ACC112 (cell line): ENCODE data around the gene AADACL2.
"Not testable (repeated sequence)": the region's sequence is repeated elsewhere in the genome, so short reads cannot be mapped to it uniquely, and the experiment has no call there.

ENCODE experiments used
- H2AFZ ChIP-seq: fragments of 200-600 bp; sonication (generic); one replicate; pipeline ENCODE4 v1.6.0; 2017; ENCODE audit warnings: antibody characterized with exemption, low read length; ENCODE audit not compliant: unreplicated experiment
- H3K27ac ChIP-seq: fragments of 200-600 bp; sonication (generic); 2 replicates; pipeline ENCODE4 v1.5.1; 2014; ENCODE audit warnings: low read depth, mild to moderate bottlenecking, antibody characterized with exemption, low read length, moderate library complexity
- H3K27me3 ChIP-seq: fragments of 200-600 bp; sonication (generic); 2 replicates; pipeline ENCODE4 v1.6.1; 2014; ENCODE audit warnings: mild to moderate bottlenecking, antibody characterized with exemption, low read length, moderate library complexity, mixed read lengths; ENCODE audit not compliant: insufficient read depth
- H3K36me3 ChIP-seq: fragments of 200-600 bp; sonication (generic); 2 replicates; pipeline ENCODE4 v1.6.1; 2016; ENCODE audit warnings: mild to moderate bottlenecking, antibody characterized with exemption, low read length, moderate library complexity, mixed read lengths; ENCODE audit not compliant: insufficient read depth
- H3K4me1 ChIP-seq: fragments of 200-600 bp; sonication (generic); one replicate; pipeline ENCODE4 v1.6.1; 2016; ENCODE audit warnings: low read length, mixed read lengths; ENCODE audit not compliant: insufficient read depth, unreplicated experiment, control insufficient read depth
- H3K4me3 ChIP-seq: fragments of 200-600 bp; sonication (generic); 2 replicates; pipeline ENCODE4 v1.5.1; 2014; ENCODE audit warnings: mild to moderate bottlenecking, low read depth, low read length
- H3K79me2 ChIP-seq: fragments of 200-600 bp; sonication (generic); one replicate; pipeline ENCODE4 v1.6.0; 2016; ENCODE audit warnings: low read length; ENCODE audit not compliant: control insufficient read depth, unreplicated experiment, insufficient read depth

AADACL2 gene

GRCh38 chr3:151776259-151776740, 42.6 kb downstream of the AADACL2 start:
- Histone ChIP-seq H3K36me3 (0 out of 2 replicates have a peak, but pooled peaks cover 5% of the 10 kb centered on the region), H3K27ac (no peak overlapping the region), H3K4me3 (no peak overlapping the region), H2AFZ (no peak overlapping the region), H3K4me1 (peaks cover 20% of the 10 kb centered on the region), H3K79me2 (peaks cover 9% of the 10 kb centered on the region), H3K27me3 (no peaks in the 10 kb centered on the region)

GRCh38 chr3:151777880-151778279, 44.2 kb downstream of the AADACL2 start:
- Histone ChIP-seq H3K27me3 (no peaks in the 10 kb centered on the region), H2AFZ (no peak overlapping the region), H3K4me1 (peaks cover 10% of the 10 kb centered on the region), H3K27ac (no peak overlapping the region), H3K79me2 (peaks cover 5% of the 10 kb centered on the region), H3K36me3 (0 out of 2 replicates have a peak, but pooled peaks cover 5% of the 10 kb centered on the region), H3K4me3 (no peak overlapping the region)

- no peak overlapping the region for H3K27ac ChIP-seq
- no peaks in the 10 kb centered on the region for H3K27me3 ChIP-seq
- no peaks in the 10 kb centered on the region for H3K79me2 ChIP-seq
- peaks cover 9% of the 10 kb centered on the region for H3K4me1 ChIP-seq
- H3K4me3 ChIP-seq: no peak overlapping the region
- no peaks in the 10 kb centered on the region for H3K36me3 ChIP-seq
- H2AFZ ChIP-seq: no peak overlapping the region
Observed at GRCh38 chr3:151787626-151788025, 53.9 kb downstream of the AADACL2 start.

GRCh38 chr3:151788401-151788800, 54.7 kb downstream of the AADACL2 start:
- H2AFZ ChIP-seq: no peak overlapping the region
- no peaks in the 10 kb centered on the region for H3K36me3 ChIP-seq
- H3K27me3 ChIP-seq: no peaks in the 10 kb centered on the region
- no peaks in the 10 kb centered on the region for H3K79me2 ChIP-seq
- no peak overlapping the region for H3K27ac ChIP-seq
- peaks cover 9% of the 10 kb centered on the region for H3K4me1 ChIP-seq
- H3K4me3 ChIP-seq: no peak overlapping the region

- no peaks in the 10 kb centered on the region for H3K36me3 ChIP-seq
- H2AFZ ChIP-seq: no peak overlapping the region
- no peaks in the 10 kb centered on the region for H3K27me3 ChIP-seq
- peaks cover 9% of the 10 kb centered on the region for H3K4me1 ChIP-seq
- H3K27ac ChIP-seq: no peak overlapping the region
- H3K79me2 ChIP-seq: no peaks in the 10 kb centered on the region
- H3K4me3 ChIP-seq: no peak overlapping the region
Observed at GRCh38 chr3:151789853-151790463, 56.2 kb downstream of the AADACL2 start.

- not testable (repeated sequence) for H3K27ac ChIP-seq, H3K27me3 ChIP-seq, H3K36me3 ChIP-seq, H3K4me3 ChIP-seq, H2AFZ ChIP-seq, H3K79me2 ChIP-seq
- peaks cover 15% of the 10 kb centered on the region for H3K4me1 ChIP-seq
Observed at GRCh38 chr3:151790763-151791162, 57.0 kb downstream of the AADACL2 start.

GRCh38 chr3:151792411-151792810, 58.7 kb downstream of the AADACL2 start:
- H2AFZ ChIP-seq: no peak overlapping the region
- no peak overlapping the region for H3K4me3 ChIP-seq
- H3K4me1 ChIP-seq: peaks cover 14% of the 10 kb centered on the region
- H3K79me2 ChIP-seq: no peaks in the 10 kb centered on the region
- no peaks in the 10 kb centered on the region for H3K36me3 ChIP-seq
- no peaks in the 10 kb centered on the region for H3K27me3 ChIP-seq
- H3K27ac ChIP-seq: no peak overlapping the region

- H3K36me3 ChIP-seq: no peaks in the 10 kb centered on the region
- H3K79me2 ChIP-seq: no peaks in the 10 kb centered on the region
- H3K27ac ChIP-seq: no peak overlapping the region
- no peak overlapping the region for H3K4me3 ChIP-seq
- no peaks in the 10 kb centered on the region for H3K27me3 ChIP-seq
- H3K4me1 ChIP-seq: peaks cover 11% of the 10 kb centered on the region
- H2AFZ ChIP-seq: no peak overlapping the region
Observed at GRCh38 chr3:151793636-151794035, 59.9 kb downstream of the AADACL2 start.

- H3K4me1 ChIP-seq: peaks cover 14% of the 10 kb centered on the region
Observed at GRCh38 chr3:151794080-151794479, 60.4 kb downstream of the AADACL2 start.

GRCh38 chr3:151795276-151795675, 61.5 kb downstream of the AADACL2 start:
- Histone ChIP-seq H3K36me3 (no peaks in the 10 kb centered on the region), H3K27me3 (no peaks in the 10 kb centered on the region), H3K4me1 (peaks cover 14% of the 10 kb centered on the region), H3K4me3 (no peak overlapping the region), H3K79me2 (no peaks in the 10 kb centered on the region), H2AFZ (no peak overlapping the region), H3K27ac (no peak overlapping the region)

More at GRCh38 chr3:151794080-151794479, 60.4 kb downstream of the AADACL2 start:
- no peak overlapping the region for H3K27ac ChIP-seq
- H3K79me2 ChIP-seq: no peaks in the 10 kb centered on the region
- H2AFZ ChIP-seq: no peak overlapping the region
- no peaks in the 10 kb centered on the region for H3K36me3 ChIP-seq
- no peaks in the 10 kb centered on the region for H3K27me3 ChIP-seq
- H3K4me3 ChIP-seq: no peak overlapping the region

GRCh38 chr3:151796105-151796680, 62.5 kb downstream of the AADACL2 start:
- Histone ChIP-seq H3K36me3 (no peaks in the 10 kb centered on the region), H3K4me1 (peaks cover 14% of the 10 kb centered on the region)

More at GRCh38 chr3:151796105-151796680, 62.5 kb downstream of the AADACL2 start:
- H3K27ac ChIP-seq: no peak overlapping the region
- H3K4me3 ChIP-seq: no peak overlapping the region
- no peak overlapping the region for H2AFZ ChIP-seq
- H3K27me3 ChIP-seq: no peaks in the 10 kb centered on the region
- H3K79me2 ChIP-seq: no peaks in the 10 kb centered on the region
